Measurements from ENCODE around the gene SNRNP25. TPM values are rescaled to one million over a fixed set of nuclear protein-coding genes. Genes with fewer than 3 reads are reported as not detected.
A peak's percentile ranks its signal among the peaks of the same experiment; 100 is the strongest.

SNRNP25 gene
- total RNA-seq, 1 experiment from 2014 or later = 21.2 TPM

- Mint-ChIP-seq H3K4me1 (ENCODE audit: insufficient read depth, unreplicated experiment) (peaks cover 8% of the 10 kb centered on the region), H3K27me3 (ENCODE audit: insufficient read depth, unreplicated experiment) (no peaks in the 10 kb centered on the region), H3K27ac (ENCODE audit: low read depth, unreplicated experiment) (peak overlapping the region; percentile 6), H3K4me3 (ENCODE audit: unreplicated experiment) (no peak overlapping the region), H3K9me3 (ENCODE audit: unreplicated experiment) (no peaks in the 10 kb centered on the region), H3K36me3 (ENCODE audit: insufficient read depth, unreplicated experiment) (peaks cover 51% of the 10 kb centered on the region)
- intact Hi-C loops (cut with micrococcal nuclease) = no loop called here
- POLR2A ChIA-PET = no interaction called here
- TF ChIP-seq CTCF (IDR thresholded peaks at IDR 0.05; ENCODE audit: unreplicated experiment) = no peak
- DNase-seq (ENCODE audit: unreplicated experiment) = no peak
- no TSS peak for BruUV-seq (replicated peaks)
- CTCF ChIA-PET = interaction anchor here (0.6 to 1.6 kb wide), 6 partner anchors 11 to 441 kb away, joined by 3 to 5 read pairs (median 4); partner anchors contain the start of genes POLR3K and SNRNP25
Observed at GRCh38 chr16:83060-83603, 29.5 kb downstream of the SNRNP25 start.

- no peak for TF ChIP-seq CTCF (IDR thresholded peaks at IDR 0.05; ENCODE audit: unreplicated experiment)
- CTCF ChIA-PET = interaction anchor here (0.6 to 1.6 kb wide), 5 partner anchors 10 to 440 kb away, joined by 3 to 5 read pairs (median 4); partner anchors contain the start of genes POLR3K and SNRNP25
- POLR2A ChIA-PET = interaction anchor here (1.8 kb wide), 1 partner anchor 10 kb away, joined by 8 read pairs; no protein-coding TSS in a partner anchor
- no peak for DNase-seq (ENCODE audit: unreplicated experiment)
- Mint-ChIP-seq H3K9me3 (ENCODE audit: unreplicated experiment) (no peaks in the 10 kb centered on the region), H3K4me1 (ENCODE audit: insufficient read depth, unreplicated experiment) (peaks cover 8% of the 10 kb centered on the region), H3K4me3 (ENCODE audit: unreplicated experiment) (no peak overlapping the region), H3K27ac (ENCODE audit: low read depth, unreplicated experiment) (peak overlapping the region; percentile 6), H3K36me3 (ENCODE audit: insufficient read depth, unreplicated experiment) (peaks cover 57% of the 10 kb centered on the region), H3K27me3 (ENCODE audit: insufficient read depth, unreplicated experiment) (no peaks in the 10 kb centered on the region)
- BruUV-seq (replicated peaks) = no TSS peak
- intact Hi-C loops (cut with micrococcal nuclease) = no loop called here
Observed at GRCh38 chr16:83781-84615, 30.4 kb downstream of the SNRNP25 start.

GRCh38 chr16:84718-85406 lies 31.2 kb downstream of the SNRNP25 start:
- H3K9me3 Mint-ChIP-seq (ENCODE audit: unreplicated experiment) = no peaks in the 10 kb centered on the region
- TF ChIP-seq CTCF (IDR thresholded peaks at IDR 0.05; ENCODE audit: unreplicated experiment) = no peak
- CTCF ChIA-PET = interaction anchor here (0.9 to 1.7 kb wide), 5 partner anchors 9 to 277 kb away, joined by 3 to 8 read pairs (median 4); no protein-coding TSS in a partner anchor
- H3K36me3 Mint-ChIP-seq (ENCODE audit: insufficient read depth, unreplicated experiment) = peaks cover 51% of the 10 kb centered on the region
- POLR2A ChIA-PET = interaction anchor here (1.3 to 1.8 kb wide), 2 partner anchors 9 to 12 kb away, joined by 4 to 8 read pairs; no protein-coding TSS in a partner anchor
- H3K27me3 Mint-ChIP-seq (ENCODE audit: insufficient read depth, unreplicated experiment) = no peaks in the 10 kb centered on the region
- peaks cover 8% of the 10 kb centered on the region for H3K4me1 Mint-ChIP-seq (ENCODE audit: insufficient read depth, unreplicated experiment)
- H3K4me3 Mint-ChIP-seq (ENCODE audit: unreplicated experiment) = no peak overlapping the region
- DNase-seq (ENCODE audit: unreplicated experiment) = peak; percentile 82
- H3K27ac Mint-ChIP-seq (ENCODE audit: low read depth, unreplicated experiment) = peak overlapping the region; percentile 73
- intact Hi-C loops (cut with micrococcal nuclease) = no loop called here
- no TSS peak for BruUV-seq (replicated peaks)

GRCh38 chr16:85407-85782 lies 31.8 kb downstream of the SNRNP25 start:
- H3K4me1 Mint-ChIP-seq (ENCODE audit: insufficient read depth, unreplicated experiment) = peaks cover 8% of the 10 kb centered on the region
- BruUV-seq (replicated peaks) = no TSS peak
- H3K4me3 Mint-ChIP-seq (ENCODE audit: unreplicated experiment) = no peak overlapping the region
- H3K36me3 Mint-ChIP-seq (ENCODE audit: insufficient read depth, unreplicated experiment) = peaks cover 46% of the 10 kb centered on the region
- ChIA-PET CTCF (interaction anchor here (0.9 to 1.7 kb wide), 5 partner anchors 10 to 277 kb away, joined by 3 to 8 read pairs (median 4); no protein-coding TSS in a partner anchor), POLR2A (interaction anchor here (1.3 to 1.8 kb wide), 2 partner anchors 9 to 12 kb away, joined by 4 to 8 read pairs; no protein-coding TSS in a partner anchor)
- H3K27me3 Mint-ChIP-seq (ENCODE audit: insufficient read depth, unreplicated experiment) = no peaks in the 10 kb centered on the region
- no peaks in the 10 kb centered on the region for H3K9me3 Mint-ChIP-seq (ENCODE audit: unreplicated experiment)
- DNase-seq (ENCODE audit: unreplicated experiment) = no peak
- H3K27ac Mint-ChIP-seq (ENCODE audit: low read depth, unreplicated experiment) = peak overlapping the region; percentile 73
- intact Hi-C loops (cut with micrococcal nuclease) = no loop called here
- no peak for TF ChIP-seq CTCF (IDR thresholded peaks at IDR 0.05; ENCODE audit: unreplicated experiment)
